ENCODE results near the gene CACNA1A. TPM values are rescaled to one million over a fixed set of nuclear protein-coding genes. Genes with fewer than 3 reads are reported as not detected.

The CACNA1A gene
- polyA plus RNA-seq, 1 donor (not counting 4 experiments of a cell fraction or from before 2014, with no cell fraction given), result not detected

GRCh38 chr19:13502231-13502630 lies 4.0 kb downstream of the CACNA1A start:
- Histone ChIP-seq H3K4me1 (ENCODE audit: control insufficient read depth, extremely low read depth, insufficient read depth, low read length) (no peaks in the 10 kb centered on the region), H3K27ac (ENCODE audit: control insufficient read depth, insufficient read depth, low read length) (no peak overlapping the region), H3K27me3 (ENCODE audit: control insufficient read depth, extremely low read depth, insufficient read depth, low read length) (peaks cover 32% of the 10 kb centered on the region), H3K4me2 (ENCODE audit: control insufficient read depth, extremely low read depth, insufficient read depth, low read depth, low read length) (no peak overlapping the region), H4K20me1 (ENCODE audit: control insufficient read depth, extremely low read depth, insufficient read depth, low read length) (no peaks in the 10 kb centered on the region), H2AFZ (ENCODE audit: control insufficient read depth, low read length) (no peak overlapping the region), H3K4me3 (ENCODE audit: control insufficient read depth in 2 of 3, extremely low read depth in 1 of 3, insufficient read depth in 2 of 3, low read depth in 1 of 3, low read length in 3 of 3) (no peak overlapping the region), H3K36me3 (ENCODE audit: control insufficient read depth in 2 of 2, extremely low read depth in 1 of 2, insufficient read depth in 2 of 2, low read length in 2 of 2) (no peaks in the 10 kb centered on the region), H3K9me3 (ENCODE audit: control insufficient read depth, low read depth, low read length) (no peaks in the 10 kb centered on the region), H3K9me1 (ENCODE audit: control insufficient read depth, extremely low read depth, insufficient read depth, low read length) (no peaks in the 10 kb centered on the region), H3K9ac (ENCODE audit: control insufficient read depth, extremely low read depth, insufficient read depth, low read length) (no peak overlapping the region), H3K79me2 (ENCODE audit: control insufficient read depth, insufficient read depth, low read length) (no peaks in the 10 kb centered on the region)
- DNase-seq (ENCODE audit: low read depth, low spot score) (no peak), FAIRE-seq (no peak)
- dilution Hi-C loops (cut with MboI; ENCODE audit: extremely low pct_ligation_motif_present, low sequenced_read_pairs), result no loop called here
- TF ChIP-seq CTCF (optimal IDR thresholded peaks at IDR 0.05 in 1 of 3, IDR thresholded peaks at IDR 0.05 in 1 of 3, conservative IDR thresholded peaks at IDR 0.05 in 1 of 3; ENCODE audit: extremely low read depth in 1 of 3, insufficient read depth in 2 of 3, low read length in 3 of 3) (no peak), EZH2 (IDR thresholded peaks at IDR 0.05; ENCODE audit: low read length) (no peak)

- dilution Hi-C loops (cut with MboI; ENCODE audit: extremely low pct_ligation_motif_present, low sequenced_read_pairs), result no loop called here
- no peak for FAIRE-seq
These were observed 6.6 kb downstream of the CACNA1A start for GRCh38 chr19:13499692-13500091.

More at GRCh38 chr19:13499692-13500091, 6.6 kb downstream of the CACNA1A start:
- Histone ChIP-seq H4K20me1 (ENCODE audit: control insufficient read depth, extremely low read depth, insufficient read depth, low read length) (no peaks in the 10 kb centered on the region), H3K9me1 (ENCODE audit: control insufficient read depth, extremely low read depth, insufficient read depth, low read length) (no peaks in the 10 kb centered on the region), H3K4me1 (ENCODE audit: control insufficient read depth, extremely low read depth, insufficient read depth, low read length) (no peaks in the 10 kb centered on the region), H3K79me2 (ENCODE audit: control insufficient read depth, insufficient read depth, low read length) (no peaks in the 10 kb centered on the region), H3K4me3 (ENCODE audit: control insufficient read depth in 2 of 3, extremely low read depth in 1 of 3, insufficient read depth in 2 of 3, low read depth in 1 of 3, low read length in 3 of 3) (no peak overlapping the region), H3K9me3 (ENCODE audit: control insufficient read depth, low read depth, low read length) (no peaks in the 10 kb centered on the region), H3K36me3 (ENCODE audit: control insufficient read depth in 2 of 2, extremely low read depth in 1 of 2, insufficient read depth in 2 of 2, low read length in 2 of 2) (no peaks in the 10 kb centered on the region), H3K27ac (ENCODE audit: control insufficient read depth, insufficient read depth, low read length) (no peak overlapping the region), H3K27me3 (ENCODE audit: control insufficient read depth, extremely low read depth, insufficient read depth, low read length) (peaks cover 11% of the 10 kb centered on the region), H2AFZ (ENCODE audit: control insufficient read depth, low read length) (no peak overlapping the region), H3K4me2 (ENCODE audit: control insufficient read depth, extremely low read depth, insufficient read depth, low read depth, low read length) (no peak overlapping the region), H3K9ac (ENCODE audit: control insufficient read depth, extremely low read depth, insufficient read depth, low read length) (no peak overlapping the region)
- no peak for DNase-seq (ENCODE audit: low read depth, low spot score)
- no peak for TF ChIP-seq EZH2 (IDR thresholded peaks at IDR 0.05; ENCODE audit: low read length)
- no peak for TF ChIP-seq CTCF (optimal IDR thresholded peaks at IDR 0.05 in 1 of 3, IDR thresholded peaks at IDR 0.05 in 1 of 3, conservative IDR thresholded peaks at IDR 0.05 in 1 of 3; ENCODE audit: extremely low read depth in 1 of 3, insufficient read depth in 2 of 3, low read length in 3 of 3)

All from keratinocyte (primary cell).